Measurements from ENCODE around the gene NXPH1.

GRCh38 chr7:8582728-8583127 is 149.3 kb downstream of the NXPH1 start:
- no peak for TF ChIP-seq POLR2A (IDR thresholded peaks at IDR 0.05; ENCODE audit: low read length)
- TF ChIP-seq GATA1 (IDR thresholded peaks at IDR 0.05; ENCODE audit: low read depth, low read length) = no peak

Data from erythroblast (primary cell).